Fibroblast of villous mesenchyme (primary cell): ENCODE data around the gene GIMAP5. TPM values are rescaled to one million over a fixed set of nuclear protein-coding genes. Genes with fewer than 3 reads are reported as not detected.

Source experiments
- DNase-seq: peaks from one replicate; pipeline ENCODE4 v3.0.0-alpha.2; 2010; ENCODE audit warnings: low read depth
- H3K4me3 ChIP-seq: 2 replicates; pipeline ENCODE4 v1.5.1; 2011; ENCODE audit warnings: low read depth, mild to moderate bottlenecking, low read length
- total RNA-seq: library from RNA; depleted of rRNA; stranded (reverse); fragments of >200 nt; gene quantifications from 2 replicates; pipeline ENCODE4 v1.2.3, GENCODE V29; 2012
- TF ChIP-seq, protein P1 (sequence below): IDR thresholded peaks from 2 replicates; pipeline ENCODE4 v1.5.1; 2012; ENCODE audit warnings: low read depth, mild to moderate bottlenecking, low read length; ENCODE audit not compliant: insufficient read depth

Gene GIMAP5
- total RNA-seq, 1 donor: not detected

DNA sequence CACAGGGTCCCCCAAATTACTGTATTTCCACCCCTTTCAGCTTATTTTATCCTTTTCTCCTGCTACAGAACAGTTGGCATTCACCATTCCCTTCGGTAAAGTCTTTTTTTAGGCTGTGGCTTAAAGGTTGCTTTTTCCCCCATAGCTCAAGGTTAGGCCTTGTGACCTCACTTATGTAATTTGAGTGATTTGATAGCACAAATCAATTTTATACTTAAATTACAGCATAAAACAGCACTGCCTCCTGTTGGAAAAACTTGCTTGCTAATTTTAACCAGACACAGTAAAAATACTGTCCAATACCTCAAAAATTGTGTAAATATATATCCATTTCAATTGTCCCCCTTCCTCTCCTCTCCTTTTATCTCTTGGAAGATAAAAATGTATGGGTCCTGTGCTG lies 13.8 kb upstream of the GIMAP5 start:
- DNase-seq: no peak
- TF ChIP-seq, protein P1, sequence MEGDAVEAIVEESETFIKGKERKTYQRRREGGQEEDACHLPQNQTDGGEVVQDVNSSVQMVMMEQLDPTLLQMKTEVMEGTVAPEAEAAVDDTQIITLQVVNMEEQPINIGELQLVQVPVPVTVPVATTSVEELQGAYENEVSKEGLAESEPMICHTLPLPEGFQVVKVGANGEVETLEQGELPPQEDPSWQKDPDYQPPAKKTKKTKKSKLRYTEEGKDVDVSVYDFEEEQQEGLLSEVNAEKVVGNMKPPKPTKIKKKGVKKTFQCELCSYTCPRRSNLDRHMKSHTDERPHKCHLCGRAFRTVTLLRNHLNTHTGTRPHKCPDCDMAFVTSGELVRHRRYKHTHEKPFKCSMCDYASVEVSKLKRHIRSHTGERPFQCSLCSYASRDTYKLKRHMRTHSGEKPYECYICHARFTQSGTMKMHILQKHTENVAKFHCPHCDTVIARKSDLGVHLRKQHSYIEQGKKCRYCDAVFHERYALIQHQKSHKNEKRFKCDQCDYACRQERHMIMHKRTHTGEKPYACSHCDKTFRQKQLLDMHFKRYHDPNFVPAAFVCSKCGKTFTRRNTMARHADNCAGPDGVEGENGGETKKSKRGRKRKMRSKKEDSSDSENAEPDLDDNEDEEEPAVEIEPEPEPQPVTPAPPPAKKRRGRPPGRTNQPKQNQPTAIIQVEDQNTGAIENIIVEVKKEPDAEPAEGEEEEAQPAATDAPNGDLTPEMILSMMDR: no peak
- no peak overlapping the region for H3K4me3 ChIP-seq

DNA sequence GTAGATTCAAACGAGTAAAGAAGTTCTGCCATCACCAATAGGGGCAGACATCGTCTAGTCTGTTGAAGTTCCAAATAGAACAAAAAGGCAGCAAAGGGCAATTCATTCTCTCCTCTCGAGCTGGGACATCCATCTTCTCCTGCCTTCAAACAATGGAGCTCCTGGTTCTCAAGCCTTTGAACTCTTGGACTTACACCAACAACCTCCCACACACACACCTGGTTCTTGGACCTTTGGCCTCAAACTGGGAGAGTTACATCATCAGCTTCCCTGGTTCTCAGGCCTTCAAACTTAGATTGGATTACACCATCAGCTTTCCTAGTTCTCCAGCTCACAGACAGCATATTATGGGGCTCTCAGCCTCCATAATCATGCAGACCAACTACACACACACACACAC lies 9.8 kb upstream of the GIMAP5 start:
- TF ChIP-seq, protein P1: no peak
- H3K4me3 ChIP-seq: no peak overlapping the region
- DNase-seq: no peak

DNA sequence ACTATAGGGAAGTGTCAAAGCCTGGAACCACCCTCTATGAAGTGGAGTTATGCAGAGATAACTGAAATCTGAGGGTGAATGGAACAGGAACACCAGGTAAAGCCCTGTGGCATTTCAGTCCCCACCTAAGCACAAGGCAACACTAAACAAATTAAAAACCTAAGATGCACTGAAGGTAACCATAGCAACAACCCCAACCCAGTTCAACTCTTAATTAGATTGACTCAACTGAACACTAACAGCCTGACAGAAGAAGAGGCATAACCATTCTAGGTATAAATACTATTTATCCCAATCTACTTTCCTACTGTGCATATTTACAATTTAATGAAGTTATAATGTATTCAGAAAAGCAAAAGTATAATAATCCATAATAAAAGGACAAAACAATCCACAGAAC lies 9.2 kb upstream of the GIMAP5 start:
- DNase-seq: no peak
- TF ChIP-seq, protein P1: no peak
- no peak overlapping the region for H3K4me3 ChIP-seq

DNA sequence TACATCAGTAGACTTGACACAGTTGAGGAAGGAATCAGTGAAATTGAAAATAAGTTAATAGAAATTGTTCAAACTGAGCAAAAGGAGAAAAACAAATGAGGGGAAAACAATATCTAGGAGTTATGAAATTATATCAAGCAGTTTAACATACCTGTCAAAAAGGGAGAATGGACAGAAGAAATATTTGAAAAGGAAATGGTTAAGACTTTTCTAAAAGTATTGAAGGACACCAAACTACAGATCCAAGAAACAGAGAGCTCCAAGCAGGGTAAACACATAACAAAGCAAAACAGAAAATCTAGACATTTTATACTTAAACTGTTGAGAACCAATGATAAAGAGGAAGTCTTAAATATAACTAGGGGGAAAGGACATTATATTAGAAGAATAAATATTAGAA lies 8.6 kb upstream of the GIMAP5 start:
- DNase-seq: no peak
- H3K4me3 ChIP-seq: no peak overlapping the region
- TF ChIP-seq, protein P1: no peak

DNA sequence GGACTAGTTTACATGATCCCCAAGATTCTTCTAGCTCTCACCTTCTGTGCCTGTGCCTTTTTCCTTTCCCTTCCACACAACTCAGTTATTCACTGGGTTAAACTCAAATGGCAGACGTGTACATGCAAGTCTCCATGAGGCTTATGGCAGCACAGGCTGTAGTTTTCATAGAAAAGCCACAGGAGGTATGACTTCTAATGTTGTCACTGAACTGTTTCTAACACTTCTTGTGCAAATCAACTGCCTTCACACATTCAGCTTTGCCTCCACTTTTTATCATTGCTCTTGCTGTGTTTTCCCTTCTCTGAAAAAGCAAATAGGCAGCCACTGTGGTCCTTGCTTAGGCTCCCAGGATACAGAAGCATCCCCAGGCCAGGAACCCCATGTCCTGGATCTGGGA lies 5.3 kb upstream of the GIMAP5 start:
- no peak for DNase-seq
- H3K4me3 ChIP-seq: no peak overlapping the region
- TF ChIP-seq, protein P1: no peak

DNA sequence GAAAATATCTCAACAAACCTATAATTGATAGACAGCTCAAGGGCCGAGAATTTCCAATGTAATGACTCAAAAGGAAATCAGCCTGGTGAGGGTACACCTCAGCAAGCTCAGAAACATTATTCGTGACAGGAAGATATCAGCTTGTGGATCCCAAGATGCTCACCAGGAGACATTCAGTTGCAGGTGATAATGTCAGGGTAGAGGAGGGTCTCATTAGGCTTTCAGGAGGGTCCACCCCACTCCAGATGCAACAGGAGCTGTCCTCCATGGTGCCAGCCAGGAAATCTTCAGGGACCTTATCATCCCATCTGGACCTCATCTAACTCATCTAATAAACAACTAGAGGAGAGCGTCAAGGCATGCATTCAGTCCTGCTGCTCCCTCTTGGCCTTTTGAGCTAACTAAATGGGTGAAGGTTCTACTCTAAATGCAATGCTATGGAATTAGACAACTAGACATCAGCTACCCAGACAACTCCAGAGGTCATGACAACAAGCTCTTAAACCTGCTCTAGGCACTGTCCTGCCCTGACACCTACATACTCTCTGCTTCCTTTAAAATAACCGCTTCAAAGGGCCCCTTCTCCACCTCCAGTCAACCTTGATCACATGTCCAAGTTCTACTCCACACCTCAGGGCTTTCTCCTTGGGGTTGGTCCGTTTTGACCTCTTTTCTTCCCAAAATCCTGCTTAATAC lies 4.3 kb upstream of the GIMAP5 start:
- no peak for DNase-seq
- no peak overlapping the region for H3K4me3 ChIP-seq
- TF ChIP-seq, protein P1: no peak
